ENCODE measurements around the gene TTC23L. TPM values are rescaled to one million over a fixed set of nuclear protein-coding genes. Genes with fewer than 3 reads are reported as not detected.

Gene TTC23L
- total and polyA plus RNA-seq, 2 of the 8 experiments (the other 6 are each of a cell fraction or from before 2014, with no cell fraction given) = 1.1 to 2.4 TPM

GRCh38 chr5:34900652-34901051 lies 61.7 kb downstream of the TTC23L start:
- H3K4me1 ChIP-seq (replicated peaks in 1 of 4; ENCODE audit: control insufficient read depth in 3 of 4, insufficient read depth in 4 of 4, low read length in 3 of 4) = peaks cover 0 to 11% (median 0%) of the 10 kb centered on the region in 4 experiments; a peak in 1 of 7 replicates
- CTCF ChIA-PET (ENCODE audit: partially characterized antibody) = interaction anchor here (0.8 to 1.4 kb wide), 4 partner anchors 408 to 429 kb away, joined by 3 to 4 read pairs (median 3); no protein-coding TSS in a partner anchor
- no peak overlapping the region for H3K4me2 ChIP-seq (ENCODE audit: insufficient read depth in 1 of 2, low read depth in 2 of 2, low read length in 2 of 2)
- H3K27ac ChIP-seq (ENCODE audit: low read depth, low read length) = no peak overlapping the region
- H2BK12ac ChIP-seq (ENCODE audit: low read depth, low read length) = no peak overlapping the region
- no peak overlapping the region for H3K18ac ChIP-seq (ENCODE audit: extremely low read depth, low read length)
- FAIRE-seq (no peak), DNase-seq (ENCODE audit: low read depth in 1 of 2, low spot score in 2 of 2) (no peak)
- POLR2A ChIA-PET (ENCODE audit: partially characterized antibody) = interaction anchor here (0.8 to 1.2 kb wide), 3 partner anchors 15 to 414 kb away, joined by 3 to 5 read pairs (median 3); partner anchors contain the start of genes BRIX1 and RAD1
- no peak overlapping the region for H4K8ac ChIP-seq (ENCODE audit: extremely low read depth, insufficient read depth, low read length)
- no peaks in the 10 kb centered on the region; a peak in 1 of 4 replicates for H3K79me2 ChIP-seq (ENCODE audit: control insufficient read depth in 1 of 2, insufficient read depth in 2 of 2, low read length in 2 of 2)
- TF ChIP-seq CBX5 (IDR thresholded peaks at IDR 0.05; ENCODE audit: low read depth, low read length) (no peak), RNF2 (IDR thresholded peaks at IDR 0.05; ENCODE audit: borderline replicate concordance, low read depth, low read length, missing control alignments, poor library complexity, severe bottlenecking) (no peak), NRF1 (IDR thresholded peaks at IDR 0.05; ENCODE audit: low read depth, low read length) (no peak), JUND (IDR thresholded peaks at IDR 0.05; ENCODE audit: low read length) (no peak), YY1 (IDR thresholded peaks at IDR 0.05; ENCODE audit: low read depth, low read length) (no peak), JUN (IDR thresholded peaks at IDR 0.05; ENCODE audit: low read depth, low read length) (no peak)
- TF ChIP-seq, protein P1, sequence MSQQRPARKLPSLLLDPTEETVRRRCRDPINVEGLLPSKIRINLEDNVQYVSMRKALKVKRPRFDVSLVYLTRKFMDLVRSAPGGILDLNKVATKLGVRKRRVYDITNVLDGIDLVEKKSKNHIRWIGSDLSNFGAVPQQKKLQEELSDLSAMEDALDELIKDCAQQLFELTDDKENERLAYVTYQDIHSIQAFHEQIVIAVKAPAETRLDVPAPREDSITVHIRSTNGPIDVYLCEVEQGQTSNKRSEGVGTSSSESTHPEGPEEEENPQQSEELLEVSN (IDR thresholded peaks at IDR 0.05) = no peak
- no peak overlapping the region for H3K56ac ChIP-seq (replicated peaks; ENCODE audit: insufficient read length, low read depth, low read length)
- no peak overlapping the region for H3K14ac ChIP-seq (ENCODE audit: insufficient read length)
- no peak overlapping the region for H4K91ac ChIP-seq (replicated peaks; ENCODE audit: insufficient read length, low read length)
- H2BK120ac ChIP-seq (replicated peaks; ENCODE audit: low read depth, low read length) = no peak overlapping the region
- H2BK5ac ChIP-seq (ENCODE audit: low read depth, low read length) = no peak overlapping the region
- H2BK20ac ChIP-seq (ENCODE audit: low read length) = no peak overlapping the region
- H4K5ac ChIP-seq (ENCODE audit: insufficient read length, low read depth, low read length) = no peak overlapping the region
- H3K9me3 ChIP-seq (ENCODE audit: insufficient read depth in 2 of 2, low read depth in 1 of 2, low read length in 1 of 2) = no peaks in the 10 kb centered on the region
- no peak overlapping the region for H3K23ac ChIP-seq (ENCODE audit: insufficient read length)
- H3K27me3 ChIP-seq (replicated peaks in 1 of 4; ENCODE audit: control insufficient read depth in 3 of 4, extremely low read depth in 1 of 4, insufficient read depth in 3 of 4, low read length in 3 of 4) = no peaks in the 10 kb centered on the region
- H3K79me1 ChIP-seq (ENCODE audit: low read depth, low read length) = no peaks in the 10 kb centered on the region
- H3K9ac ChIP-seq (replicated peaks in 1 of 4; ENCODE audit: extremely low read depth in 1 of 4, low read depth in 3 of 4, low read length in 3 of 4) = no peak overlapping the region
- H2AK5ac ChIP-seq (ENCODE audit: low read depth, low read length) = no peak overlapping the region
- H3K4ac ChIP-seq (replicated peaks; ENCODE audit: insufficient read length, low read depth, low read length) = no peak overlapping the region
- H2BK15ac ChIP-seq (ENCODE audit: low read length) = no peak overlapping the region
- no peak overlapping the region for H3K4me3 ChIP-seq (ENCODE audit: extremely low read depth in 1 of 4, insufficient read depth in 2 of 4, low read depth in 3 of 4, low read length in 4 of 4)
- no peaks in the 10 kb centered on the region for H4K20me1 ChIP-seq (replicated peaks in 1 of 2; ENCODE audit: control insufficient read depth in 1 of 2, insufficient read depth in 2 of 2, low read length in 2 of 2)
- H3K36me3 ChIP-seq (ENCODE audit: control insufficient read depth in 2 of 4, insufficient read depth in 4 of 4, low read length in 3 of 4) = peaks cover 0 to 9% (median 3%) of the 10 kb centered on the region in 4 experiments; a peak in 3 of 8 replicates
- H2AFZ ChIP-seq (ENCODE audit: low read length) = no peak overlapping the region
- 94% methylated on average over 6 of the region's 6 CpGs; no CpG with 5 or more reads in 1 of the 2 experiments for WGBS, 2 experiments (ENCODE audit: extremely low coverage in 1 of 2, insufficient coverage in 1 of 2, insufficient read length in 1 of 2, insufficient replicate concordance in 2 of 2, low coverage in 1 of 2, low lambda C conversion rate in 2 of 2, missing lambda C conversion rate in 1 of 2)
- H3K23me2 ChIP-seq (ENCODE audit: low read depth, low read length) = no peaks in the 10 kb centered on the region

All from H1 (cell line).